HG02588 (cell line): ENCODE results near the gene DAAM1.
A peak's percentile ranks its signal among the peaks of the same experiment; 100 is the strongest.

Experiments used
- ATAC-seq: cut with Tn5 transposase; IDR thresholded peaks from one replicate; pipeline ENCODE4 v1.9.1; 2021; ENCODE audit warnings: mild to moderate bottlenecking, moderate library complexity; ENCODE audit not compliant: unreplicated experiment

The DAAM1 gene

GRCh38 chr14:59309291-59309900, 120.9 kb downstream of the DAAM1 start:
- ATAC-seq = no peak

GRCh38 chr14:59310633-59311032, 122.2 kb downstream of the DAAM1 start:
- ATAC-seq = no peak

- ATAC-seq = no peak
Observed at GRCh38 chr14:59311723-59312122, 123.3 kb downstream of the DAAM1 start.

- ATAC-seq = peak; percentile 66
Observed at GRCh38 chr14:59313144-59313651, 124.7 kb downstream of the DAAM1 start.

GRCh38 chr14:59313658-59314608, 125.5 kb downstream of the DAAM1 start:
- no peak for ATAC-seq

- no peak for ATAC-seq
Observed at GRCh38 chr14:59314953-59315599, 126.6 kb downstream of the DAAM1 start.

- no peak for ATAC-seq
Observed at GRCh38 chr14:59316151-59316830, 127.8 kb downstream of the DAAM1 start.

GRCh38 chr14:59317346-59317745, 128.9 kb downstream of the DAAM1 start:
- ATAC-seq = no peak

- no peak for ATAC-seq
Observed at GRCh38 chr14:59317798-59318505, 129.5 kb downstream of the DAAM1 start.

GRCh38 chr14:59318908-59319307, 130.4 kb downstream of the DAAM1 start:
- ATAC-seq = no peak

GRCh38 chr14:59320361-59320760, 131.9 kb downstream of the DAAM1 start:
- no peak for ATAC-seq

- no peak for ATAC-seq
Observed at GRCh38 chr14:59320763-59321625, 132.5 kb downstream of the DAAM1 start.

GRCh38 chr14:59321626-59321949, 133.1 kb downstream of the DAAM1 start:
- ATAC-seq = no peak

- no peak for ATAC-seq
Observed at GRCh38 chr14:59325906-59326305, 137.4 kb downstream of the DAAM1 start.

- ATAC-seq = no peak
Observed at GRCh38 chr14:59328454-59328853, 140.0 kb downstream of the DAAM1 start.

- no peak for ATAC-seq
Observed at GRCh38 chr14:59330455-59330854, 142.0 kb downstream of the DAAM1 start.

GRCh38 chr14:59331217-59331616, 142.8 kb downstream of the DAAM1 start:
- ATAC-seq = no peak

- ATAC-seq = no peak
Observed at GRCh38 chr14:59332727-59333126, 144.3 kb downstream of the DAAM1 start.

GRCh38 chr14:59333235-59333634, 144.8 kb downstream of the DAAM1 start:
- no peak for ATAC-seq
